ENCODE data around the gene KLHL29.

KLHL29 gene

DNA sequence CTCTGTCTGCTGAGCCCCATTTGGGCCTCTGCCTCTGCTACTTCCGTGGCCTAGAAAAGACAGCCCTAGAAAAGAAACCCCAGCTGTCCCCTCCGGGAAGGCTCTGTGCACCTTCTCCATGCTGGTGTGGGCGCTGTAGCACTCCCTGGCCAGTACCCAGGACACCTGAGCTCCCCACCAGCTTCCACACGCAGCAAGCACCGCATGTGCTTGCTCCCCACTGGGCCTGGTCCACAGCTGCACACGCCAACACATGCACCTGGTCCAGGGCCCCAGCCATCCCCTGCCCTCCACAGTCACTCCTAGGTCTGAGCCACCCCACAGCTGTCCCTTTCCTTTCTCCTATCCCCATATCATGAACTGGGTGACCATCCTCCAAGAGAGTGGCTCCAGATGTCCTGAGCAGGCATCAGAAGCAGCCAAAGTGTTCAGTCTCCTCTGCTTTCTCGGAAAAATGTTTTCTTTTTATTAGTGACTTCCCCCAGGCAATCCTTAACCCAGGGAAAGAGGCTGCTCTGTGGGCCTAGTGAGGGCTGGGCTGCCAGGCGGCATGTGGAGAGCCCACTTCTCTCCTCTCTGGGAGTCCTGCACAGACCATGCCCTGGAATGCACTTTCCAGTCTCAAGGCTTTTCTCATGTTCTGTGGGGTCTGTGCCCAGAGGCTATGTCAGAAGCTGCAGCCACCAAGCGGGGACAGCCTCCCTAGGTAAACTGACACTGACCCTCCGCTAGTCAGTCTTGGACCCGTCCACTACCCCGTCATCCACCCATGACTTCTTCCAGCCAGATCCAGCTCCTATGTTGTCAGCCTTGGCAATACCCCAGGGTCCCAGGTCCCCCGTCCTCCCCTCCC, 133.7 kb downstream of the KLHL29 start:
- no peak for DNase-seq

DNA sequence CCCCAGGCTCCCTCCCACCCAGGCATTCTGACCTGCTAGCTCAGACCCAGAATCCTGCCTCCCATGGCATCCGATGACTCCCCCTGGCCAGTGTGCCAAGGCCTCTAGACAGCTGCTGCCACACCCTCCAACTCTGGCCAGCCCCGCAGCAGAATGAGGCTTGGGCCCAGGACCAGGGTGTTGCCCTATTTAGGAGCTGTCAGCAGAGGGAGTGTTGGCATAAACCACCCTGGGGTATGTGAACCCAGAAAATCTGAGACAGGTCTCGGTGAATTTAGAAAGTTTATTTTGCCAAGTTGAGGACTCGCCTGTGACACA, 134.3 kb downstream of the KLHL29 start:
- no peak for DNase-seq

- no peak for DNase-seq
Observed at GRCh38 chr2:23520256-23520655, 135.3 kb downstream of the KLHL29 start.

GRCh38 chr2:23521060-23521459, 136.1 kb downstream of the KLHL29 start:
- no peak for DNase-seq

- DNase-seq: no peak
Observed at GRCh38 chr2:23522726-23523372, 137.9 kb downstream of the KLHL29 start.

- no peak for DNase-seq
Observed at GRCh38 chr2:23523373-23524260, 138.6 kb downstream of the KLHL29 start.

GRCh38 chr2:23524261-23524706, 139.3 kb downstream of the KLHL29 start:
- no peak for DNase-seq

GRCh38 chr2:23525137-23525765, 140.3 kb downstream of the KLHL29 start:
- DNase-seq: no peak

GRCh38 chr2:23526114-23526513, 141.1 kb downstream of the KLHL29 start:
- DNase-seq: no peak

GRCh38 chr2:23526835-23527790, 142.1 kb downstream of the KLHL29 start:
- no peak for DNase-seq

GRCh38 chr2:23528171-23528570, 143.2 kb downstream of the KLHL29 start:
- DNase-seq: no peak

DNA sequence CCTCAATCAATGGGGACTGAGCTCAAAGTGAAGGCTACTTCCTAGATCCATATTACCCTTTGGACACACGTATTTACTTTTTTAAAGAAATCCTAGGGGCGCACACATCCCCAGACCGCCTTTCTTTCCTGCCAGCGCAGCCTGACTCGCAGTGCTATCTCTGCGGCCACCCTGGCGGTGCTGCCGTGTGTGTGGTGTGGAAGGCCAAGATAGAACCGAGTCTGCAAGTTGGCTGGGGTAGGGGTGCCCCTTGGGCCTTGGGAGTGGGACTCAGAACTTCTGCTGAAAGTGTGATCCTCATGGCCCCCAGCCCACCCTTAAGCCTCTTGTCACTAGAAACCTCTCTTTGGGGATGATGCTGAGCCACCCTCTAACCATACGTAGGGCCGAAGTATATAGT, 143.7 kb downstream of the KLHL29 start:
- no peak for DNase-seq

GRCh38 chr2:23529659-23530058, 144.7 kb downstream of the KLHL29 start:
- DNase-seq: no peak

DNA sequence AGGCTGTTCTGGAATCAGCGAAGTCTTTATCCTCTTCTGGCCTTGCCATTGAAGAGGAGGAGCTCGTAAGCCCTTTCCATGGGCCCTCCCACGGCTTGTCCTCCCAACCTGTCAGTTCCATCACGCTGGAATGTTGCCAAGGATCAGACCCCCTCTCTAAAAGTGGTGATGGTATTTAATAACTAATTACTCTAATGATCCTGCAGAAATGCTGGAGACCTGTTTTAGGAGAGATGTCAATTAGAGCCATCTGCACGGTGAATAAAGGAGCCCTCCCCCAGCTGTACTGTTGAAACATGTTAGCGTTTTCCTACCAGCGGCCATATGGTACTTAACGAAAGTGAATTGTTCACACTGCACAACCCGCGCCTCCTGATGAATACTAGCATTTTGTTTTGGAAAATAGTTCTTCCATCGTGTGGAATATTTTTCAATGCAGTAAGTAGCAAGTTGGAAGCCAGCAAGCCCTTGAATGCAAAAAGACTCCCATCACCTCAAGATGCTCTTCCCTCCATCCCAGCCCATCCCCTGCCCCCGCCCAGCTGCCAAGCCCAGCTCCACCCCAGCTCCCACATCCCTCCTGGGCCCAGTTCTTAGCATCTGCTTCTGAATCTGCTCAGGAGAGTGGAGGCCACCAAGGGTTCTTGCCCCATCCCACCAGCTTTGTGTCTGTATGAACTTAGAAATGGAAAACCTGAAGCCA, 145.4 kb downstream of the KLHL29 start:
- no peak for DNase-seq

DNA sequence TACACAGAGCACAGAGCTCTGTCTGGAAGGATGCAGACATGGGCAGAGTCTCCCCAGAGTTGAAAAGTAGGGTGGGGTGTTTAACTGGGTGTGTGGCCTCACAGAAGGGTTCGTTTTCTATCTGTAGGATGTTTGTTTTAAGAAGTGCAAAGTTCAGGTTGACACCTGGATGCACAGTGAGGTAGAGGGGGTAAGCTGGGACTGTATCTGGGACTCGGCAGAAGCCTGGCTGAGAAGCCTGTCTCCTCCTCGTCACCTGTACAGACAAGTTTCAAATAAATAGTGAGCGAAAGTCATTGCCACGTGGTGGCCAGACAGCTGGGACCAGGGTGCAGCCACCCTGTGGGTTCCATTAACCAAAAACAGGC, 145.9 kb downstream of the KLHL29 start:
- no peak for DNase-seq

GRCh38 chr2:23531280-23531679, 146.3 kb downstream of the KLHL29 start:
- no peak for DNase-seq

DNA sequence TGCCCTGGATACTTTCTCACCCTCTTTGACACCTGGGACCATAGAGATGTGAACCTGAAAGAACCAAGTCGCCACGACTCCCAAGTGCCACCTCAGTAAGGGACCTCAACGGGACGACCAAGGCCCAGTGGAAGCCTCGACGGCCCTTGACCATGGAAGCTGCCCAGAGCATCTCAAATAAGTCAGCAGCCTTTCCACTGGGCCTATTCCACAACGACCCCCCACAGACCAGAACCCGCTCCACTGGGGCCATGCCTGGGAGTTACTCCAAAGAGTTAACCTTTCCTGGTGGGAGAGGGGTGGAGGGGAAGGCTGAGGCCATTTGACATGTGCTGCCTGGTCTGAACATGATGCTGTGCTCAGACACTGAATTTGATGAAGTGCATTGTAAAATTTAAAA, 146.9 kb downstream of the KLHL29 start:
- DNase-seq: no peak

DNA sequence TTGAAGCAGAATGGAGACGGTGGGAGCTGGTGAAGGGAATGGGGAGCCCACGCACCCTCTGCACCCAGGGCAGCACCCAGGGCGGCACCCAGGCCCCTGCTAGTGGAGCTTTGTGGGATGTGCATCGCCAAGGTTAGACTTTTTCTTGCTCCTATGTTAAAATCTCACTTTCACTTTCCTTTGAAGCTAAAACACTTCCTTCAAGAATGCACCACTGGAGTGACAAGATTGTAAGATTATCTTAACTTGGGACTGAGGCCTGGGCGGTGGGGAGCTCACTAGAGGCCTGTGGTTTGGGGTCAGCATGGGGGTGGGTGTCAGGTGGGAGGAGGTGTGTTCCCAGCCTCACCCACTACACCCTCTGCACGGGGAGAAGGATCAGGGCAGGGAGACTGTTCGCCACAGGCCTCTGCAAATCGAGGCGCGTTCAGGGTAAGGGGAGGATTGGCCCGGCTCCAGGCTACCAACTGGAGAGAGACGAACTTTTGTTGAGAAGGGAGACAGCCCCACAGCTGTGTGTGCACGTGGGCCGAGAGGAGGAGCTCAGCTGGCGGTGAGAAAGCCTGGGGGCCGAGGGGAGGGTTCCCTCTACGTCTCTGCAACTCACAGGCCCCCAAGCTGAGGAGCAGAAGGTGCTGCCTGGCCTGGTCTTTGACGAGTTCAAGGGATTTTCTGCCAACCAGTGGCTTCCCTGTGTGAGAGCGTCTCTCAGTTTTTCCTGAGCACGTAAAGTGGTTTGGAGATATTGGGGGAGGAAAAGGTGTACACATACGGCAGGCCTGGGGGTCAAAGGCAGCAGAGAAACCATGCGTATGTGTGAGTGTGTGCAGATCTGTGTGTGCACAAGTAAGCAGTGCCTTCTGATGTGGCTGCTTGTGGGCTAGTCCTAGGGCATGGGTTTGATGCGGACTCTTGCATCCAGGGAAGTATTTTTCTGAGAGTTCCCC, 147.7 kb downstream of the KLHL29 start:
- peak in 1 of 2 donors; percentile 36 for DNase-seq

DNA sequence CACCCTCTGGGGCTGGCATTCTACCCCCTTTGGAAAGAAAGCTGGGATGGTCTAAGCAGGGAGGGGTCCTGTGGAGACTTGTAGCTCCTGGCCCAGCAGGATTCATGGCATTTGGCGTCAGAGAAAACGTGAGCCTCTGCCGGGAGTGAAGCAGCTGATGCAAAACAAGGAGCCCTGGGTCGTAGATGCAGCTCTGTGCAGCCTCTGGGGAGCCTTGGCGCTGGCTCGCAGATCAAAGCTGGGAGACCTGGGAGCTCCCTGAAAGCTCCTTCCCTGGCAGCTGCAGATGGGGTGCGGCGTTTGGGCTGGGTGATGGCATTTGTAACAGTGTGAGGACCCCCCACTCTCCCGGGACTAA, 148.3 kb downstream of the KLHL29 start:
- DNase-seq: no peak

- DNase-seq: no peak
Observed at GRCh38 chr2:23534771-23535170, 149.8 kb downstream of the KLHL29 start.
